Fibroblast of mammary gland (primary cell): ENCODE data around the gene INPP5B.
A peak's percentile ranks its signal among the peaks of the same experiment; 100 is the strongest.
"Not testable (repeated sequence)": the region's sequence is repeated elsewhere in the genome, so short reads cannot be mapped to it uniquely, and the experiment has no call there.

Experiments used
- DNase-seq: peaks from one replicate; pipeline ENCODE4 v3.0.0-alpha.2; 2010; ENCODE audit warnings: low read depth
- H3K4me3 ChIP-seq: 2 replicates; pipeline ENCODE4 v1.5.1; 2011; ENCODE audit warnings: low read depth, mild to moderate bottlenecking, low read length, moderate library complexity; ENCODE audit not compliant: control insufficient read depth
- TF ChIP-seq, protein P1 (sequence below): conservative IDR thresholded peaks from 2 replicates; pipeline ENCODE4 v1.5.1; 2011; ENCODE audit warnings: low read depth, low read length, inconsistent platforms; ENCODE audit not compliant: control insufficient read depth, insufficient read depth

The INPP5B gene

DNA sequence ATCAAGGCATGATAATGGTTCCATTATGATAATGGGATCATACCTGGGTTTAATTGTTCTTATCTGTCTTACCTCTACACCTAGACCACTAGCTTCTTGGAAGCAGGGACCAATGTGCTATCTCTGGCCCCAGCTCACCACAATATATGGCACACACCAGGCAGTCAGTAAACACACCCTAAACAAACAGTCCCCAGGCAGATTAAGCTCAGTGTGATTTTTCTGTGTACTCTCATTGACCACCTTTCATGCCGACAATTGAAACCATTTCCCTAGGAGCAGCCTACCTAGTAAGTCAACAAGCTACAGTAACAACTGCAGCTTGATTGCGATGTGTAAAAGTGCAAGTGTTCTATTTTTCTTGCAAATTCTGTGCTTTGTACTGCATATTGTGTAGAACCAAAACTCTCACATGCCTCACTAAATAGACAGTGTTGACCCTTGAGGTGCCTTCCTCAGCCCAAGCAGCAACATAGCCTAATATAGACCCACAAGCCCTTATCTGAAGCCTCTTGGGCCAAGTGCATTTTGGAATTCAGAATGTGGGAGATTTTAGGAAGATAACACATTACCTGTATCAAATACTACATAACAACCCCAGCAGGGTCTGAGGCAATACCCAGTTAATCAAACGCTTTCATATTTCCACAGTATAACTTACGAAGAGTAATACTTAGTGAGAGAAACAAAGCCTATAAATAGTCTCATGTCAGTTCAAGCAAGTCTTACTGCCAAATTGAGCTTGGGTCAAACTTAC is 32.0 kb downstream of the INPP5B start:
- no peak for DNase-seq
- TF ChIP-seq, protein P1, sequence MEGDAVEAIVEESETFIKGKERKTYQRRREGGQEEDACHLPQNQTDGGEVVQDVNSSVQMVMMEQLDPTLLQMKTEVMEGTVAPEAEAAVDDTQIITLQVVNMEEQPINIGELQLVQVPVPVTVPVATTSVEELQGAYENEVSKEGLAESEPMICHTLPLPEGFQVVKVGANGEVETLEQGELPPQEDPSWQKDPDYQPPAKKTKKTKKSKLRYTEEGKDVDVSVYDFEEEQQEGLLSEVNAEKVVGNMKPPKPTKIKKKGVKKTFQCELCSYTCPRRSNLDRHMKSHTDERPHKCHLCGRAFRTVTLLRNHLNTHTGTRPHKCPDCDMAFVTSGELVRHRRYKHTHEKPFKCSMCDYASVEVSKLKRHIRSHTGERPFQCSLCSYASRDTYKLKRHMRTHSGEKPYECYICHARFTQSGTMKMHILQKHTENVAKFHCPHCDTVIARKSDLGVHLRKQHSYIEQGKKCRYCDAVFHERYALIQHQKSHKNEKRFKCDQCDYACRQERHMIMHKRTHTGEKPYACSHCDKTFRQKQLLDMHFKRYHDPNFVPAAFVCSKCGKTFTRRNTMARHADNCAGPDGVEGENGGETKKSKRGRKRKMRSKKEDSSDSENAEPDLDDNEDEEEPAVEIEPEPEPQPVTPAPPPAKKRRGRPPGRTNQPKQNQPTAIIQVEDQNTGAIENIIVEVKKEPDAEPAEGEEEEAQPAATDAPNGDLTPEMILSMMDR = no peak
- H3K4me3 ChIP-seq = no peak overlapping the region

DNA sequence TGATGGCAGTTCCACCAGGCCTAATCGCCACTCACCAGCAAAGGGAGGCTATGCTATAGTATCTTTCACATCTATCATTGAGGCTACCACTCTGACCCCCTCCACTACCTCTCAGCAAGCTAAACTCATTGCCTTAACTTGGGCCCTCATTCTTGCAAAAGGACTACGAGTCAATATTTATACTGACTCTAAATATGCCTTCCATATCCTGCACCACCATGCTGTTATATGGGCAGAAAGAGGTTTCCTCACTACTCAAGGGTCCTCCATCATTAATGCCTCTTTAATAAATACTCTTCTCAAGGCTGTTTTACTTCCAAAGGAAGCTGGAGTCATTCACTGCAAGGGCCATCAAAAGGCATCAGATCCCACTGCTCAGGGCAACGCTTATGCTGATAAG is 35.4 kb downstream of the INPP5B start:
- not testable (repeated sequence) for H3K4me3 ChIP-seq, DNase-seq

DNA sequence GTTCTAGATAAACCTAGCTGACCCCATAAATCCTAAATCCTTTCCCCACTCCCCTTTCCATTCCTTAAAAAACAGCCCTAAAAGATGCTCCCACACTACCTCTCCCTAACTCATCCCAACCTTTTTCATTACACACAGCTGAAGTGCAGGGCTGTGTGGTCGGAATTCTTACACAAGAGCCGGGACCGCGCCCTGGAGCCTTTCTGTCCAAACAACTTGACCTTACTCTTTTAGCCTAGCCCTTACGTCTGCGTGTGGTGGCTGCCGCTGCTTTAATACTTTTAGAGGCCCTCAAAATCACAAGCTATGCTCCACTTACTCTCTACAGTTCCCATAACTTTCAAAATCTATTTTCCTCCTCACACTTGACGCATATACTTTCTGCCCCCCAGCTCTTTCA is 36.0 kb downstream of the INPP5B start:
- H3K4me3 ChIP-seq, DNase-seq: not testable (repeated sequence)

DNA sequence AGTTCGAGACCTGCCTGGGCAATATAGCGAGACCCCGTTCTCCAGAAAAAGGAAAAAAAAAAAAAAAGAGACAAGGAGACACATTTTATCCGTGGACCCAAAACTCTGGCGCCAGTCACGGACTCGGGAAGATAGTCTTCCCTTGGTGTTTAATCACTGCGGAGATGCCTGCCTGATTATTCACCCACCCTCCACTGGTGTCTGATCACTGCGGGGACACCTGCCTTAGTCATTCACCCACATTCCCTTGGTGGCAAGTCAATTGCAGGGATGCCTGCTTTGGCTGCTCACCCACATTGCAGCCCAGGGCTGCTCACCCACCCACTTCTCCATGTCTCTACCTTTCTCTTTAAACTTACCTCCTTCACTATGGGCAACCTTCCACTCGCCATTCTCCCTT is 38.3 kb downstream of the INPP5B start:
- H3K4me3 ChIP-seq, DNase-seq: not testable (repeated sequence)

- H3K4me3 ChIP-seq, DNase-seq: not testable (repeated sequence)
Measured at GRCh38 chr1:37907416-37908125, 39.3 kb downstream of the INPP5B start.

- not testable (repeated sequence) for H3K4me3 ChIP-seq, DNase-seq
Measured at GRCh38 chr1:37906591-37906990, 40.3 kb downstream of the INPP5B start.

DNA sequence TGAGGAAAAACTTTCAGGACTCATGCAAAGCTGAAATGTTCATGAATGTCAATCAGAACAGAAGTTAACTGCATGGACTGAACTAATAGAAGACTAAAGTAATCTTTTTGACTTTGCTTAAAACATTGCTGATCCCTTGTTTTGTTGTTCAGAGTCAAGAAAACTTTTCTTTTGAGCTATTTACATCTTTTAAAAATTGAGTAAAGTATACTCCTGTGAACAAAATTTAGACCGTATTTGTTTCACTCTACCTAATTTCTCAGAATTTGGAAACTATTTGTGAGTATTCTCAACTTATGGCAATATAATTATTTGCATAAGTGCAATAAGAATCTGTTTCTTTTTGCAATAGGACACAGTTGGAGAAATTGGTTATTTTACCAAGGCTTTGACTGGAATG is 41.1 kb downstream of the INPP5B start:
- no peak for DNase-seq
- TF ChIP-seq, protein P1 = no peak
- no peak overlapping the region for H3K4me3 ChIP-seq

GRCh38 chr1:37903921-37904320 is 42.9 kb downstream of the INPP5B start:
- DNase-seq = peak; percentile 24
- not testable (repeated sequence) for H3K4me3 ChIP-seq

DNA sequence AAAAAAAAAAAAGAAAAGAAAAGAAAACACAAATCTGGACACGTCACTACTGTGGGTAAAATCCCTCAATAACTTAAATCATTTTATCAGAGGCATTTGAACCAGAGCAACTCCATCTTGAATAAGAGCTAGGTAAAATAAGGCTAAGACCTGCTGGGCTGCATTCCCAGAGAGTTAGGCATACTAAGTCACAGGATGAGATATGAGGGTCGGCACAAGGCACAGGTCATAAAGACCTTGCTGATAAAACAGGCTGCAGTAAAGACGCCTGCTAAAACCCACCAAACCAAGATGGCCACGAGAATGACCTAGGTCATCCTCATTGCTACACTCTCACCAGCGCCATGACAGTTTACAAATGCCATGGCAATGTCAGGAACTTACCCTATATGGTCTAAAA is 43.9 kb downstream of the INPP5B start:
- TF ChIP-seq, protein P1 = no peak
- no peak overlapping the region for H3K4me3 ChIP-seq
- no peak for DNase-seq

- no peak overlapping the region for H3K4me3 ChIP-seq
- DNase-seq = no peak
- TF ChIP-seq, protein P1 = no peak
Measured at GRCh38 chr1:37901893-37902225, 45.0 kb downstream of the INPP5B start.
